ENCODE measurements around the gene MMD. TPM values are rescaled to one million over a fixed set of nuclear protein-coding genes. Genes with fewer than 3 reads are reported as not detected.

Gene MMD
- total and polyA plus RNA-seq, 2 experiments from 2014 or later: 6.0 to 6.6 TPM

GRCh38 chr17:55418369-55419268 lies 3.0 kb downstream of the MMD start:
- in situ Hi-C loops (cut with MboI): no loop called here
- H3K4me3 ChIP-seq: no peak overlapping the region
- no peaks in the 10 kb centered on the region for H4K20me1 ChIP-seq (ENCODE audit: insufficient read depth)
- H3K4me1 ChIP-seq (ENCODE audit: insufficient read depth): no peaks in the 10 kb centered on the region
- no peak overlapping the region for H3K4me2 ChIP-seq (ENCODE audit: unreplicated experiment)
- no peaks in the 10 kb centered on the region for H3K9me2 ChIP-seq (ENCODE audit: insufficient read depth)
- no peak overlapping the region for H3K27ac ChIP-seq
- H3K36me3 ChIP-seq (ENCODE audit: low read depth): no peaks in the 10 kb centered on the region
- TF ChIP-seq EZH2phosphoT487 (IDR thresholded peaks at IDR 0.05; ENCODE audit: insufficient read depth, low read depth) (no peak), EZH2 (IDR thresholded peaks at IDR 0.05; ENCODE audit: insufficient read depth, poor library complexity, severe bottlenecking) (no peak)
- H2AFZ ChIP-seq: no peak overlapping the region
- 86% methylated on average over 3 of the region's 3 CpGs for WGBS, 2 experiments (ENCODE audit: low coverage in 1 of 2, low lambda C conversion rate in 2 of 2, missing lambda C conversion rate in 2 of 2)
- H3K9me3 ChIP-seq (ENCODE audit: low read depth): no peaks in the 10 kb centered on the region
- DNase-seq: no peak
- no peaks in the 10 kb centered on the region for H3K27me3 ChIP-seq (replicated peaks; ENCODE audit: insufficient read depth)
- H3K79me2 ChIP-seq (ENCODE audit: insufficient read depth): peaks cover 5% of the 10 kb centered on the region; the same call in 1 of the 2 replicates
- H3F3A ChIP-seq (ENCODE audit: insufficient read depth): no peaks in the 10 kb centered on the region
- no peak overlapping the region for H3K9ac ChIP-seq

DNA sequence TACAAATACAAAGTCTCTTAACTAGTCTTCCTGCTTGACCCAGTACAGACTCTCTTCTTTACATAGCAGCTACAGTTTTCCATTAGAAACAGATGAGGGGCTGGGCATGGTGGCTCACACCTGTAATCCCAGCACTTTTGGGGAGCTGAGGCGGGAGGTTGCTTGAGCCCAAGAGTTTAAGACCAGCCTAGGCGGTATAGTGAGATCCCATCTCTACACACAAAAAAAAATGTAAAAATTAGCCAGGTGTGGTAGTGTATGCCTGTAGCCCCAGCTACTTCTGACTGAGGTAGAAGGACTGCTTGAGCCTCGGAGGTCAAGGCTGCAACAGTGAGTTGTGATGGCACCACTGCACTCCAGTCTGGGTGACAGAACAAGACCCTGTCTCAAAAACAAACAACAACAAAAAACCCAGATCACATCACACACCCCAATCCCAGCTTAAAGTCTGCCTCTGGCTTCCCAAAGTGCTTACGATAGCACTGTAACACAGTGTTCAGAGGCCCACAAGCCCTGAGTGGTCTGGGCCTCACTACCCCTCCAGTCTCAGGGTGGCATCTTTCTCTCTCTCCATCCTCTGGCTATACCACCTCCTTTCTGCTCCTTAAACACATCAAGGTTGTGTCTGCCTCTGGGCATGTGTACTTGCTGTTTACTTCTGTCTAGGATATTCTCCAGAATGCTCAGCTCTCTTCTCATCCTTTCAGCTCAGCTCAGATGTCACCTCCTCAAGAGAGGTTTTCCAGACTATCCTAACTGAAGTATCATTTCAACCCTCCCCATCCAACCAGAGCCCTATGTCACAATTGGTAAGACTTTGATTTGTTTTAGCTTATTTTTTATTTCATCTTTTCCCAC lies 4.0 kb downstream of the MMD start:
- no peak overlapping the region for H3K4me3 ChIP-seq
- WGBS, 2 experiments (ENCODE audit: low coverage in 1 of 2, low lambda C conversion rate in 2 of 2, missing lambda C conversion rate in 2 of 2): 98 to 100% methylated on average over 4 of the region's 4 CpGs
- H2AFZ ChIP-seq: no peak overlapping the region

GRCh38 chr17:55416470-55417052 lies 5.1 kb downstream of the MMD start:
- H3K27me3 ChIP-seq (replicated peaks; ENCODE audit: insufficient read depth): no peaks in the 10 kb centered on the region
- no peak overlapping the region for H2AFZ ChIP-seq
- H3K4me2 ChIP-seq (ENCODE audit: unreplicated experiment): no peak overlapping the region
- H4K20me1 ChIP-seq (ENCODE audit: insufficient read depth): no peaks in the 10 kb centered on the region
- no peaks in the 10 kb centered on the region for H3K9me2 ChIP-seq (ENCODE audit: insufficient read depth)
- TF ChIP-seq EZH2phosphoT487 (IDR thresholded peaks at IDR 0.05; ENCODE audit: insufficient read depth, low read depth): no peak
- no peak for TF ChIP-seq EZH2 (IDR thresholded peaks at IDR 0.05; ENCODE audit: insufficient read depth, poor library complexity, severe bottlenecking)
- DNase-seq: peak; percentile 50
- H3K4me1 ChIP-seq (ENCODE audit: insufficient read depth): no peaks in the 10 kb centered on the region
- peaks cover 5% of the 10 kb centered on the region; the same call in 1 of the 2 replicates for H3K79me2 ChIP-seq (ENCODE audit: insufficient read depth)
- WGBS, 2 experiments (ENCODE audit: low coverage in 1 of 2, low lambda C conversion rate in 2 of 2, missing lambda C conversion rate in 2 of 2): 69 to 73% methylated on average over 4 of the region's 4 CpGs
- no peaks in the 10 kb centered on the region for H3K9me3 ChIP-seq (ENCODE audit: low read depth)
- no peaks in the 10 kb centered on the region for H3F3A ChIP-seq (ENCODE audit: insufficient read depth)
- H3K4me3 ChIP-seq: no peak overlapping the region
- H3K36me3 ChIP-seq (ENCODE audit: low read depth): no peaks in the 10 kb centered on the region
- in situ Hi-C loops (cut with MboI): no loop called here
- H3K9ac ChIP-seq: no peak overlapping the region
- no peak overlapping the region for H3K27ac ChIP-seq

More for the DNA sequence above, 4.0 kb downstream of the MMD start:
- in situ Hi-C loops (cut with MboI): no loop called here
- Histone ChIP-seq H4K20me1 (ENCODE audit: insufficient read depth) (no peaks in the 10 kb centered on the region), H3K27ac (no peak overlapping the region), H3K9ac (no peak overlapping the region), H3K36me3 (ENCODE audit: low read depth) (no peaks in the 10 kb centered on the region), H3K27me3 (replicated peaks; ENCODE audit: insufficient read depth) (no peaks in the 10 kb centered on the region), H3K9me2 (ENCODE audit: insufficient read depth) (no peaks in the 10 kb centered on the region), H3F3A (ENCODE audit: insufficient read depth) (no peaks in the 10 kb centered on the region), H3K4me1 (ENCODE audit: insufficient read depth) (no peaks in the 10 kb centered on the region), H3K9me3 (ENCODE audit: low read depth) (no peaks in the 10 kb centered on the region), H3K79me2 (ENCODE audit: insufficient read depth) (peaks cover 5% of the 10 kb centered on the region; the same call in 1 of the 2 replicates), H3K4me2 (ENCODE audit: unreplicated experiment) (no peak overlapping the region)
- no peak for TF ChIP-seq EZH2phosphoT487 (IDR thresholded peaks at IDR 0.05; ENCODE audit: insufficient read depth, low read depth)
- no peak for TF ChIP-seq EZH2 (IDR thresholded peaks at IDR 0.05; ENCODE audit: insufficient read depth, poor library complexity, severe bottlenecking)
- DNase-seq: no peak

GRCh38 chr17:55416000-55416399 lies 5.6 kb downstream of the MMD start:
- Histone ChIP-seq H3K9ac (no peak overlapping the region), H4K20me1 (ENCODE audit: insufficient read depth) (no peaks in the 10 kb centered on the region), H3K9me3 (ENCODE audit: low read depth) (no peaks in the 10 kb centered on the region), H3K4me2 (ENCODE audit: unreplicated experiment) (no peak overlapping the region), H3K9me2 (ENCODE audit: insufficient read depth) (no peaks in the 10 kb centered on the region), H3K4me1 (ENCODE audit: insufficient read depth) (no peaks in the 10 kb centered on the region), H3K79me2 (ENCODE audit: insufficient read depth) (peaks cover 5% of the 10 kb centered on the region; the same call in 1 of the 2 replicates), H3F3A (ENCODE audit: insufficient read depth) (no peaks in the 10 kb centered on the region), H3K27ac (no peak overlapping the region), H3K4me3 (no peak overlapping the region), H3K27me3 (replicated peaks; ENCODE audit: insufficient read depth) (no peaks in the 10 kb centered on the region), H2AFZ (no peak overlapping the region), H3K36me3 (ENCODE audit: low read depth) (no peaks in the 10 kb centered on the region)
- DNase-seq: no peak
- in situ Hi-C loops (cut with MboI): no loop called here
- TF ChIP-seq EZH2phosphoT487 (IDR thresholded peaks at IDR 0.05; ENCODE audit: insufficient read depth, low read depth): no peak
- no peak for TF ChIP-seq EZH2 (IDR thresholded peaks at IDR 0.05; ENCODE audit: insufficient read depth, poor library complexity, severe bottlenecking)

All from GM23248 (cell line).